GM12878 (cell line): ENCODE data around the gene PRUNE2. TPM values are rescaled to one million over a fixed set of nuclear protein-coding genes. Genes with fewer than 3 reads are reported as not detected.

Source experiments
- ATAC-seq: fragments of 200-7000 bp; cut with Tn5 transposase; 3 replicates; pipeline ENCODE4 v1.9.1; 2020; ENCODE audit warnings: mild to moderate bottlenecking, moderate library complexity
- BruUV-seq: library from RNA; stranded (reverse); fragments of 400-500 nt; replicated peaks from 2 replicates; lab custom pipeline; 2021; lab: Mats Ljungman, UMichigan
- CTCF ChIA-PET: fragments of 300-600 bp; sonication (Branson Sonifier 250); formaldehyde crosslinking; extraction: SDS; loops from one replicate; lab custom pipeline; 2021; ENCODE audit warnings: inconsistent platforms; lab: Yijun Ruan, JAX
- POLR2A ChIA-PET: fragments of 350-600 bp; formaldehyde crosslinking; extraction: SDS; loops from one replicate; lab custom pipeline; 2021; ENCODE audit warnings: inconsistent platforms; lab: Charles Lee
- RAD21 ChIA-PET: fragments of 300-600 bp; sonication (Branson Sonifier 250); formaldehyde crosslinking; loops from one replicate; lab custom pipeline; 2023; ENCODE audit warnings: antibody characterized with exemption; ENCODE audit not compliant: unreplicated experiment; lab: Charles Lee
- SMC1A ChIA-PET: fragments of 300-600 bp; sonication (Branson Sonifier 250); formaldehyde crosslinking; loops from one replicate; lab custom pipeline; 2023; ENCODE audit not compliant: unreplicated experiment, uncharacterized antibody; lab: Charles Lee
- DNase-seq: peaks from one replicate; pipeline ENCODE4 v3.0.0-alpha.2; 2011; ENCODE audit warnings: low read depth, low spot score
- FAIRE-seq: peaks from 3 replicates; lab custom pipeline; 2011; peaks lifted over from hg19 to GRCh38; lab: Jason Lieb, UNC
- H2AFZ ChIP-seq: 2 replicates; pipeline ENCODE4 v1.6.0; 2011; ENCODE audit warnings: low read depth, low read length, control low read depth; ENCODE audit not compliant: control insufficient read depth
- H3K27ac ChIP-seq: 2 replicates; pipeline ENCODE4 v1.5.1; 2011; ENCODE audit warnings: control low read depth; ENCODE audit not compliant: control insufficient read depth, insufficient read depth
- H3K27me3 ChIP-seq, 2 experiments: replicated peaks in 1 of 2; 2 replicates each; pipeline versions ENCODE4 v1.6.0 to v1.6.1; 2011; ENCODE audit warnings: low read length in 1 of 2; ENCODE audit not compliant: control insufficient read depth in 2 of 2, insufficient read depth in 2 of 2
- H3K36me3 ChIP-seq, 2 experiments: 2 replicates each; pipeline ENCODE4 v1.5.1; 2011; ENCODE audit warnings: low read length in 1 of 2; ENCODE audit not compliant: control insufficient read depth in 2 of 2, insufficient read depth in 2 of 2
- H3K4me1 ChIP-seq: 2 replicates; pipeline ENCODE4 v1.6.1; 2011; ENCODE audit warnings: mild to moderate bottlenecking, low read length, moderate library complexity, mixed read lengths; ENCODE audit not compliant: control insufficient read depth, insufficient read depth
- H3K4me2 ChIP-seq: 2 replicates; pipeline ENCODE4 v1.6.0; 2011; ENCODE audit warnings: control low read depth; ENCODE audit not compliant: control insufficient read depth, insufficient read depth
- H3K4me3 ChIP-seq: fragments of 200-600 bp; sonication (generic); 2 replicates; pipeline ENCODE4 v1.5.1; 2016
- H3K79me2 ChIP-seq: 2 replicates; pipeline ENCODE4 v1.6.0; 2011; ENCODE audit warnings: low read length; ENCODE audit not compliant: control insufficient read depth, insufficient read depth
- H3K9ac ChIP-seq: 2 replicates; pipeline ENCODE4 v1.8.0; 2011; ENCODE audit warnings: low read length, control low read depth, mixed read lengths; ENCODE audit not compliant: control insufficient read depth, insufficient read depth
- H3K9me3 ChIP-seq: replicated peaks from 3 replicates; pipeline ENCODE4 v1.5.1; 2011; ENCODE audit warnings: mild to moderate bottlenecking, low read length; ENCODE audit not compliant: control insufficient read depth, insufficient read depth
- H4K20me1 ChIP-seq: 2 replicates; pipeline ENCODE4 v1.6.0; 2011; ENCODE audit not compliant: control insufficient read depth, insufficient read depth
- BMI1 ChIP-seq: fragments of 450-650 bp; IDR thresholded peaks from 2 replicates; pipeline ENCODE4 v1.6.1; 2016; ENCODE audit warnings: mild to moderate bottlenecking, moderate library complexity, borderline replicate concordance
- CREM ChIP-seq: IDR thresholded peaks from 2 replicates; pipeline ENCODE4 v1.6.1; 2014; ENCODE audit warnings: antibody characterized with exemption, low read depth
- IRF3 ChIP-seq: fragments of 450-650 bp; IDR thresholded peaks from 2 replicates; pipeline ENCODE4 v1.6.1; 2014; ENCODE audit warnings: mild to moderate bottlenecking
- KAT2A ChIP-seq: conservative IDR thresholded peaks from 2 replicates; pipeline ENCODE4 v1.6.1; 2011; ENCODE audit warnings: low read depth, low read length; ENCODE audit not compliant: control insufficient read depth
- MEF2A ChIP-seq: IDR thresholded peaks from 2 replicates; pipeline ENCODE4 v1.6.1; 2011; ENCODE audit warnings: low read depth, mild to moderate bottlenecking, low read length, moderate library complexity; ENCODE audit not compliant: insufficient read depth
- MXI1 ChIP-seq: fragments of 150-350 bp; IDR thresholded peaks from 2 replicates; pipeline ENCODE4 v1.6.1; 2011; ENCODE audit warnings: low read depth, mild to moderate bottlenecking, inconsistent platforms, low read length, improper control_type of control experiment
- NFYA ChIP-seq: IDR thresholded peaks from 2 replicates; pipeline ENCODE4 v1.6.1; 2011; ENCODE audit warnings: low read depth, mild to moderate bottlenecking, low read length, improper control_type of control experiment, borderline replicate concordance
- NR2C1 ChIP-seq: fragments of 450-650 bp; IDR thresholded peaks from 2 replicates; pipeline ENCODE4 v1.6.1; 2017; ENCODE audit warnings: antibody characterized with exemption, mild to moderate bottlenecking, moderate library complexity
- PBX3 ChIP-seq: IDR thresholded peaks from 2 replicates; pipeline ENCODE4 v1.6.1; 2011; ENCODE audit warnings: mild to moderate bottlenecking, low read depth, low read length, moderate library complexity; ENCODE audit not compliant: insufficient replicate concordance
- POLR2AphosphoS5 ChIP-seq: IDR thresholded peaks from 2 replicates; pipeline ENCODE4 v1.6.1; 2011; ENCODE audit warnings: mild to moderate bottlenecking, low read length, inconsistent platforms
- RB1 ChIP-seq: fragments of 450-650 bp; formaldehyde crosslinking; IDR thresholded peaks from 2 replicates; pipeline ENCODE4 v1.6.1; 2017; ENCODE audit warnings: mild to moderate bottlenecking, borderline replicate concordance
- SMC3 ChIP-seq: IDR thresholded peaks from 2 replicates; pipeline ENCODE4 v1.6.1; 2011; ENCODE audit warnings: low read length, improper control_type of control experiment, borderline replicate concordance
- SPI1 ChIP-seq: IDR thresholded peaks from 2 replicates; pipeline ENCODE4 v1.6.1; 2011; ENCODE audit warnings: low read depth, mild to moderate bottlenecking, low read length, moderate library complexity, borderline replicate concordance; ENCODE audit not compliant: insufficient read depth
- ZNF217 ChIP-seq: fragments of 450-650 bp; IDR thresholded peaks from 2 replicates; pipeline ENCODE4 v1.6.1; 2017; ENCODE audit warnings: antibody characterized with exemption, mild to moderate bottlenecking
- ZNF24 ChIP-seq: fragments of 450-650 bp; IDR thresholded peaks from 2 replicates; pipeline ENCODE4 v1.6.1; 2017; ENCODE audit warnings: antibody characterized with exemption, mild to moderate bottlenecking
- ZNF384 ChIP-seq: IDR thresholded peaks from 2 replicates; pipeline ENCODE4 v1.6.1; 2012; ENCODE audit warnings: low read depth, mild to moderate bottlenecking, low read length, improper control_type of control experiment, borderline replicate concordance
- WGBS: methylation state at CpG from one replicate; pipeline ENCODE4 v1.1.6; 2016; ENCODE audit warnings: low lambda C conversion rate; ENCODE audit not compliant: insufficient replicate concordance, insufficient coverage; ENCODE audit errors: missing lambda C conversion rate; 5-methylcytosine and 5-hydroxymethylcytosine counted together
- in situ Hi-C: fragments of 300-500 bp; cut with MboI; formaldehyde crosslinking; loops from 9 replicates; pipeline ENCODE4 v1.14.3; 2018; ENCODE audit warnings: mixed read lengths
- intact Hi-C: fragments of 100-400 bp; cut with micrococcal nuclease; formaldehyde crosslinking; loops from one replicate; pipeline ENCODE4 v1.14.2; 2022; ENCODE audit not compliant: unreplicated experiment
- polyA plus RNA-seq, 11 experiments: library from polyadenylated mRNA; depleted of rRNA in 4 of 11; unstranded in 6 of 11; stranded (reverse) in 5 of 11; fragments of >200 nt; fragmentation: Nextera tagmentation in 4 of 11; fragmentation: Illumina TruSeq in 1 of 11; extraction: Ambion mirVana in 4 of 11; extraction: Trizol in 1 of 11; gene quantifications; 1 replicate in 1 of 11; 2 replicates in 10 of 11; pipeline versions ENCODE4 v1.2.1 to v1.2.3, GENCODE V29; 2011 to 2016; ENCODE audit warnings: inconsistent platforms in 2 of 11, missing spikeins in 2 of 11, low read depth in 1 of 11
- total RNA-seq, 4 experiments: library from RNA; depleted of rRNA in 3 of 4; stranded (reverse); fragments of >200 nt in 3 of 4; fragmentation: Illumina TruSeq in 1 of 4; extraction: Trizol in 1 of 4; gene quantifications; 2 replicates each; pipeline versions ENCODE4 v1.2.1 to v1.2.3, GENCODE V29; 2013 to 2021

The PRUNE2 gene
- total and polyA plus RNA-seq, 10 of the 15 experiments (the other 5 are each of a cell fraction or from before 2014, with no cell fraction given), result 0.07 to 0.63 (median 0.25) TPM

GRCh38 chr9:76932757-76933156, 26.8 kb upstream of the PRUNE2 start:
- ChIA-PET SMC1A (no interaction called here), RAD21 (no interaction called here), CTCF (no interaction called here), POLR2A (no interaction called here)
- H3K27me3 ChIP-seq, result no peaks in the 10 kb centered on the region
- intact Hi-C loops, result no loop called here
- TF ChIP-seq ZNF24, result no peak
- no peak for TF ChIP-seq NR2C1
- TF ChIP-seq NFYA, result no peak
- TF ChIP-seq IRF3, result no peak
- no peak for TF ChIP-seq ZNF384
- no peak for TF ChIP-seq MXI1
- TF ChIP-seq SPI1, result no peak
- no peak for TF ChIP-seq CREM
- no peak for TF ChIP-seq POLR2AphosphoS5
- no peak for TF ChIP-seq RB1
- TF ChIP-seq MEF2A, result no peak
- no peak for TF ChIP-seq BMI1
- TF ChIP-seq ZNF217, result no peak
- TF ChIP-seq PBX3, result no peak
- TF ChIP-seq KAT2A, result no peak
- no peak for TF ChIP-seq SMC3
- no peak overlapping the region for H3K9ac ChIP-seq
- H3K36me3 ChIP-seq, result no peaks in the 10 kb centered on the region
- no peak for DNase-seq
- no peak overlapping the region for H3K4me3 ChIP-seq
- H3K4me2 ChIP-seq, result no peak overlapping the region
- H3K79me2 ChIP-seq, result no peaks in the 10 kb centered on the region
- no peak overlapping the region for H3K27ac ChIP-seq
- no peaks in the 10 kb centered on the region for H4K20me1 ChIP-seq
- FAIRE-seq, result no peak
- no peak overlapping the region for H2AFZ ChIP-seq
- 0% methylated on average over 2 of the region's 2 CpGs for WGBS
- H3K9me3 ChIP-seq, result no peaks in the 10 kb centered on the region
- no peak for ATAC-seq
- H3K4me1 ChIP-seq, result no peaks in the 10 kb centered on the region
- BruUV-seq, result no TSS peak
- in situ Hi-C loops, result no loop called here
